HepG2 (cell line): ENCODE measurements around the gene MIF4GD. TPM values are rescaled to one million over a fixed set of nuclear protein-coding genes. Genes with fewer than 3 reads are reported as not detected.
A peak's percentile ranks its signal among the peaks of the same experiment; 100 is the strongest.

Experiments used
- CC2D1A ChIP-seq: sonication (generic); formaldehyde crosslinking; IDR thresholded peaks from 2 replicates; pipeline ENCODE4 v1.8.1; 2023; ENCODE audit warnings: mild to moderate bottlenecking, missing genetic modification reagents
- GATA4 ChIP-seq: sonication (generic); IDR thresholded peaks from 2 replicates; pipeline ENCODE4 v1.6.1; 2016; ENCODE audit warnings: antibody characterized with exemption, low read depth, borderline replicate concordance
- GTF3A ChIP-seq: sonication (generic); formaldehyde crosslinking; conservative IDR thresholded peaks from 2 replicates; pipeline ENCODE4 v1.4.0; 2020; ENCODE audit warnings: mild to moderate bottlenecking, missing genetic modification reagents
- HNF4A ChIP-seq: sonication (generic); formaldehyde crosslinking; IDR thresholded peaks from 2 replicates; pipeline ENCODE4 v1.4.0; 2020; ENCODE audit warnings: missing genetic modification reagents
- NFYC ChIP-seq: IDR thresholded peaks from 2 replicates; pipeline ENCODE4 v1.6.1; 2016; ENCODE audit warnings: missing genetic modification reagents, missing compliant biosample characterization
- ONECUT2 ChIP-seq: sonication (generic); formaldehyde crosslinking; IDR thresholded peaks from 2 replicates; pipeline ENCODE4 v1.4.0; 2020; ENCODE audit warnings: missing genetic modification reagents
- PCBP1 ChIP-seq: fragments of 200-400 bp; formaldehyde crosslinking; IDR thresholded peaks from 2 replicates; pipeline ENCODE4 v1.6.1; 2017; ENCODE audit warnings: mild to moderate bottlenecking, low read depth, low read length, borderline replicate concordance
- SIX1 ChIP-seq: sonication (generic); formaldehyde crosslinking; IDR thresholded peaks from 2 replicates; pipeline ENCODE4 v1.4.0; 2020; ENCODE audit warnings: missing genetic modification reagents, borderline replicate concordance
- YY1 ChIP-seq: IDR thresholded peaks from 2 replicates; pipeline ENCODE4 v1.6.1; 2011; ENCODE audit warnings: low read length, low read depth, moderate library complexity, mild to moderate bottlenecking; ENCODE audit not compliant: insufficient read depth, insufficient replicate concordance
- ZIK1 ChIP-seq: sonication (generic); formaldehyde crosslinking; IDR thresholded peaks from 2 replicates; pipeline ENCODE4 v1.5.0; 2020; ENCODE audit warnings: mild to moderate bottlenecking, low read depth, missing genetic modification reagents, borderline replicate concordance
- ZNF263 ChIP-seq: sonication (generic); formaldehyde crosslinking; IDR thresholded peaks from 2 replicates; pipeline ENCODE4 v1.4.0; 2020; ENCODE audit warnings: missing genetic modification reagents
- ZNF383 ChIP-seq: sonication (generic); formaldehyde crosslinking; IDR thresholded peaks from 2 replicates; pipeline ENCODE4 v1.4.0; 2020; ENCODE audit warnings: missing genetic modification reagents, mild to moderate bottlenecking, borderline replicate concordance
- ZNF75D ChIP-seq: sonication (generic); formaldehyde crosslinking; IDR thresholded peaks from 2 replicates; pipeline ENCODE4 v1.8.1; 2023; ENCODE audit warnings: missing genetic modification reagents, mild to moderate bottlenecking, borderline replicate concordance
- ZNF792 ChIP-seq: IDR thresholded peaks from 2 replicates; pipeline ENCODE4 v1.6.1; 2016
- ZNF841 ChIP-seq: sonication (generic); formaldehyde crosslinking; IDR thresholded peaks from 2 replicates; pipeline ENCODE4 v1.8.1; 2023; ENCODE audit warnings: missing genetic modification reagents, borderline replicate concordance
- ZNF850 ChIP-seq: sonication (generic); formaldehyde crosslinking; conservative IDR thresholded peaks from 2 replicates; pipeline ENCODE4 v1.9.0; 2021; ENCODE audit warnings: mild to moderate bottlenecking, missing genetic modification reagents
- ZSCAN20 ChIP-seq: sonication (generic); formaldehyde crosslinking; IDR thresholded peaks from 2 replicates; pipeline ENCODE4 v1.4.0; 2020; ENCODE audit warnings: missing genetic modification reagents, mild to moderate bottlenecking, borderline replicate concordance
- polyA plus RNA-seq, 8 experiments: library from polyadenylated mRNA; depleted of rRNA in 3 of 8; stranded (reverse) in 7 of 8; unstranded in 1 of 8; fragments of >200 nt; fragmentation: Illumina TruSeq in 4 of 8; extraction: Trizol in 4 of 8; gene quantifications; 2 replicates each; pipeline versions ENCODE4 v1.2.1 to v1.2.3, GENCODE V29; 2011 to 2016; ENCODE audit warnings: low read depth in 4 of 8, missing spikeins in 1 of 8, mixed read lengths in 1 of 8; ENCODE audit not compliant: insufficient read depth in 1 of 8
- total RNA-seq, 5 experiments: library from RNA; depleted of rRNA; stranded (reverse); fragments of >200 nt; fragmentation: Illumina TruSeq; extraction: Trizol; gene quantifications; 2 replicates each; pipeline ENCODE4 v1.2.3, GENCODE V29; 2016; ENCODE audit warnings: low read depth in 1 of 5
- TF ChIP-seq, protein P1 (sequence below): sonication (generic); formaldehyde crosslinking; IDR thresholded peaks from 2 replicates; pipeline ENCODE4 v1.4.0; 2020; ENCODE audit warnings: low read depth, mild to moderate bottlenecking, missing genetic modification reagents
- TF ChIP-seq, protein P2 (sequence below): sonication (generic); formaldehyde crosslinking; IDR thresholded peaks from 2 replicates; pipeline ENCODE4 v1.4.0; 2020; ENCODE audit warnings: missing genetic modification reagents
- TF ChIP-seq, protein P3 (sequence below): sonication (generic); formaldehyde crosslinking; IDR thresholded peaks from 2 replicates; pipeline ENCODE4 v1.5.1; 2020; ENCODE audit warnings: mild to moderate bottlenecking, missing genetic modification reagents, borderline replicate concordance
- TF ChIP-seq, protein P4 (sequence below): IDR thresholded peaks from 2 replicates; pipeline ENCODE4 v1.6.1; 2016; ENCODE audit warnings: missing compliant biosample characterization, missing genetic modification reagents, borderline replicate concordance
- TF ChIP-seq, protein P5 (sequence below): sonication (generic); formaldehyde crosslinking; IDR thresholded peaks from 2 replicates; pipeline ENCODE4 v1.5.0; 2020; ENCODE audit warnings: missing genetic modification reagents
- TF ChIP-seq, protein P6 (sequence below): IDR thresholded peaks from 2 replicates; pipeline ENCODE4 v1.6.1; 2016

Gene MIF4GD
- total and polyA plus RNA-seq, 2 of the 13 experiments (the other 11 are each of a cell fraction or from before 2014, with no cell fraction given) = 14.0 to 28.0 TPM

DNA sequence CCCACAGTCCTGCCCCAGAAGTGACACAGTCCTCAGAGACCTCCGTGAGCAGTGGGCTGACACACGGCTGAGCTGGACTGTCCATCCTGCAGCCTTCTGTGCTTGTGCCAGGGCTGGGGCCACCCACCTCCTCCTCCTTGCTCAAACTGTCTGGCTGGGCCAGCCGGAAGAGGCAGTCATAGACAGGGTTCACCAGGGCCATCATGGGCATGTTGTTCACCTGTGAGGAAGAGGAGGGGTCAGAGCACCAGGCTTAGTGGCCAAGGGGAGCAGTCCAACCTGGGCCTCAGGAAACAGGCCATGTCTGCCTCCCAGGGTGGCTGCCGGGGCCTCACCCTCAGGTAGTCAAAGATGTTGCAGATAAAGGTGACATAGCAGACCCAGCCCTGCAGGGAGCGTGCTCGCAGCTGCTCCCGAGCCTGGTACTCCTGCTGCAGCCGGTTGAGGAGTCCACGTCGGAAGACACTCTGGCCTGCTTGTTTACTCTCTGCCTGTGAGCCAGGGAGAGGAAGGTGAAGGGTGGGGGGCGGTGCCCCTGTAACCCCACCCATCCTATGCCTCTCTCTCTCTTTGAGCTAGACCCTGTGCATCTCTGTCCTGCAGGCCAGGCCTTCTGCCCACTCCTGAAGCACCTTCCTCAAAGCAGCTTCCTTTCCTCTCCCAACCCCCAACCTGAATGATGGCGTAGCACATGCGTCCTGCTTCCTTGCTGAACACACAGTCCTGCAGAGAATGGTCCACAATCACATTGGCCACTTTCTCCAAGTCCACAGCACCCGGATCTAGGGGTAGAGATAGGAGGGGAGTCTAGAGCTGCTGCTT, 3.4 kb downstream of the MIF4GD start (continued):
- TF ChIP-seq, protein P1, sequence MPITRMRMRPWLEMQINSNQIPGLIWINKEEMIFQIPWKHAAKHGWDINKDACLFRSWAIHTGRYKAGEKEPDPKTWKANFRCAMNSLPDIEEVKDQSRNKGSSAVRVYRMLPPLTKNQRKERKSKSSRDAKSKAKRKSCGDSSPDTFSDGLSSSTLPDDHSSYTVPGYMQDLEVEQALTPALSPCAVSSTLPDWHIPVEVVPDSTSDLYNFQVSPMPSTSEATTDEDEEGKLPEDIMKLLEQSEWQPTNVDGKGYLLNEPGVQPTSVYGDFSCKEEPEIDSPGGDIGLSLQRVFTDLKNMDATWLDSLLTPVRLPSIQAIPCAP (CRISPR knock-in tag) = no peak
- TF ChIP-seq ZNF850 (CRISPR knock-in tag) = no peak
- TF ChIP-seq, protein P2, sequence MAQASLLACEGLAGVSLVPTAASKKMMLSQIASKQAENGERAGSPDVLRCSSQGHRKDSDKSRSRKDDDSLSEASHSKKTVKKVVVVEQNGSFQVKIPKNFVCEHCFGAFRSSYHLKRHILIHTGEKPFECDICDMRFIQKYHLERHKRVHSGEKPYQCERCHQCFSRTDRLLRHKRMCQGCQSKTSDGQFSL = no peak
- TF ChIP-seq ONECUT2 (CRISPR knock-in tag) = no peak
- TF ChIP-seq YY1 = peak; percentile 71
- TF ChIP-seq GTF3A (CRISPR knock-in tag) = no peak
- 0 out of 2 replicates have a peak, but pooled peaks have one; percentile 36 for TF ChIP-seq NFYC (CRISPR knock-in tag)
- TF ChIP-seq, protein P3, sequence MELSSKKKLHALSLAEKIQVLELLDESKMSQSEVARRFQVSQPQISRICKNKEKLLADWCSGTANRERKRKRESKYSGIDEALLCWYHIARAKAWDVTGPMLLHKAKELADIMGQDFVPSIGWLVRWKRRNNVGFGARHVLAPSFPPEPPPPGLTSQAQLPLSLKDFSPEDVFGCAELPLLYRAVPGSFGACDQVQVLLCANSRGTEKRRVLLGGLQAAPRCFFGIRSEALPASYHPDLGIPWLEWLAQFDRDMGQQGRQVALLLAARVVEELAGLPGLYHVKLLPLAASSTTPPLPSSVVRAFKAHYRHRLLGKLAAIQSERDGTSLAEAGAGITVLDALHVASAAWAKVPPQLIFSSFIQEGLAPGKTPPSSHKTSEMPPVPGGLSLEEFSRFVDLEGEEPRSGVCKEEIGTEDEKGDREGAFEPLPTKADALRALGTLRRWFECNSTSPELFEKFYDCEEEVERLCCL (CRISPR knock-in tag) = peak; percentile 80; the same call in 1 of the 2 replicates
- TF ChIP-seq ZNF841 (CRISPR knock-in tag) = no peak
- no peak for TF ChIP-seq CC2D1A (CRISPR knock-in tag)
- 0 out of 2 replicates have a peak, but pooled peaks have one; percentile 30 for TF ChIP-seq SIX1 (CRISPR knock-in tag)
- TF ChIP-seq ZNF792 (CRISPR knock-in tag) = peak; percentile 46; the same call in 1 of the 2 replicates
- peak; percentile 76 for TF ChIP-seq ZIK1 (CRISPR knock-in tag)
- TF ChIP-seq HNF4A (CRISPR knock-in tag) = 0 out of 2 replicates have a peak, but pooled peaks have one; percentile 23
- TF ChIP-seq ZNF383 = 0 out of 2 replicates have a peak, but pooled peaks have one; percentile 29
- 0 out of 2 replicates have a peak, but pooled peaks have one; percentile 38 for TF ChIP-seq PCBP1
- TF ChIP-seq, protein P4, sequence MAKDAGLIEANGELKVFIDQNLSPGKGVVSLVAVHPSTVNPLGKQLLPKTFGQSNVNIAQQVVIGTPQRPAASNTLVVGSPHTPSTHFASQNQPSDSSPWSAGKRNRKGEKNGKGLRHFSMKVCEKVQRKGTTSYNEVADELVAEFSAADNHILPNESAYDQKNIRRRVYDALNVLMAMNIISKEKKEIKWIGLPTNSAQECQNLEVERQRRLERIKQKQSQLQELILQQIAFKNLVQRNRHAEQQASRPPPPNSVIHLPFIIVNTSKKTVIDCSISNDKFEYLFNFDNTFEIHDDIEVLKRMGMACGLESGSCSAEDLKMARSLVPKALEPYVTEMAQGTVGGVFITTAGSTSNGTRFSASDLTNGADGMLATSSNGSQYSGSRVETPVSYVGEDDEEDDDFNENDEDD = peak; percentile 30; the same call in 1 of the 2 replicates
- TF ChIP-seq ZNF75D (CRISPR knock-in tag) = no peak
- TF ChIP-seq GATA4 = peak; percentile 51; the same call in 1 of the 2 replicates
- TF ChIP-seq, protein P5, sequence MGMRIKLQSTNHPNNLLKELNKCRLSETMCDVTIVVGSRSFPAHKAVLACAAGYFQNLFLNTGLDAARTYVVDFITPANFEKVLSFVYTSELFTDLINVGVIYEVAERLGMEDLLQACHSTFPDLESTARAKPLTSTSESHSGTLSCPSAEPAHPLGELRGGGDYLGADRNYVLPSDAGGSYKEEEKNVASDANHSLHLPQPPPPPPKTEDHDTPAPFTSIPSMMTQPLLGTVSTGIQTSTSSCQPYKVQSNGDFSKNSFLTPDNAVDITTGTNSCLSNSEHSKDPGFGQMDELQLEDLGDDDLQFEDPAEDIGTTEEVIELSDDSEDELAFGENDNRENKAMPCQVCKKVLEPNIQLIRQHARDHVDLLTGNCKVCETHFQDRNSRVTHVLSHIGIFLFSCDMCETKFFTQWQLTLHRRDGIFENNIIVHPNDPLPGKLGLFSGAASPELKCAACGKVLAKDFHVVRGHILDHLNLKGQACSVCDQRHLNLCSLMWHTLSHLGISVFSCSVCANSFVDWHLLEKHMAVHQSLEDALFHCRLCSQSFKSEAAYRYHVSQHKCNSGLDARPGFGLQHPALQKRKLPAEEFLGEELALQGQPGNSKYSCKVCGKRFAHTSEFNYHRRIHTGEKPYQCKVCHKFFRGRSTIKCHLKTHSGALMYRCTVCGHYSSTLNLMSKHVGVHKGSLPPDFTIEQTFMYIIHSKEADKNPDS (CRISPR knock-in tag) = no peak
- TF ChIP-seq ZNF263 (CRISPR knock-in tag) = peak; percentile 43; the same call in 1 of the 2 replicates
- no peak for TF ChIP-seq ZSCAN20 (CRISPR knock-in tag)
- TF ChIP-seq, protein P6, sequence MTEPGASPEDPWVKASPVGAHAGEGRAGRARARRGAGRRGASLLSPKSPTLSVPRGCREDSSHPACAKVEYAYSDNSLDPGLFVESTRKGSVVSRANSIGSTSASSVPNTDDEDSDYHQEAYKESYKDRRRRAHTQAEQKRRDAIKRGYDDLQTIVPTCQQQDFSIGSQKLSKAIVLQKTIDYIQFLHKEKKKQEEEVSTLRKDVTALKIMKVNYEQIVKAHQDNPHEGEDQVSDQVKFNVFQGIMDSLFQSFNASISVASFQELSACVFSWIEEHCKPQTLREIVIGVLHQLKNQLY (CRISPR knock-in tag) = no peak
